Measurements from ENCODE around the gene COG6.

Gene COG6

DNA sequence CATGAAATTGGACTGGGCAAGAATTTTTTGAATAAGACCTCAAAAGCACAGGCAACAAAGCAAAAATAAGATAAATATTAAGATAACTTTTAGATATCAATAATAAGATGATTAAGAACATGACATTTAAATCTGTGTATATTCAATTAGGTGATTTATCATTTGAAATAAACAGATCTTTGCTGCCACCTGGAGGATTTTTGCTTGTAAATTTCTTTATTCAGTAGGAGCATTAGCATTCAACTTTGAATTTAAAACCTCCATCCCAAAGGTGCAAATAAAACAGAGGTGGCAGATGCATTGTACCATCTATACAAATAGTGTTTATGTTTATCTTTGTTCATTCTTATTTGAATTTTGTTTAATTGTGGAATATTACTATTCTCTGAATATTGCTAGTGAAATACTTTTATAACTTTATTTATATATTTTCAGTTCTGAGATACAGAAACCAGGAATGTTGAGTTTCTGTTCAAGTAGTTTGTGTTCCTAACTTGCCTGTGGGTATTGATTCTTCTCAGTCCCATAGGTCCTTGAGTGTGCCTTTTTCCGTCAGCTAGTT, 20.9 kb downstream of the COG6 start:
- DNase-seq (ENCODE audit: extremely low read depth in 1 of 2, low read depth in 1 of 2) = no peak

DNA sequence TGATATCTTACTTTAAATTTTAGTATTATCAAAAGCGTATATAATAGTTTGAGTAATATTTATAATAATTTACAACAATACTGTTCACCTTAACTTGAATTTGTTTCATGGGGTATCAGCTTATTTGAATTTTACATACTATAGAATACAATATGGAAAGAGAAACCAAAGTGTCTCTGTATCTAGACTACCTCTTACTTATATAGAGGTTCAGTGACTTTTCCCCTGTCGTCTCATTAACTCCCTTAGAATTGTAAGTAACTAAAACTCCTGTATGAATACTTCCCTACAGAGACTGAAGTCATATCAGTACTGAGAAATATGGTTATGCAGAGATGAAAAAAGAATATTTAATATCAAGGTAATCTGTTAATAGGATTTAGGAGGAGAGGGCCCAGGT, 26.8 kb downstream of the COG6 start:
- DNase-seq (ENCODE audit: extremely low read depth in 1 of 2, low read depth in 1 of 2) = no peak

DNA sequence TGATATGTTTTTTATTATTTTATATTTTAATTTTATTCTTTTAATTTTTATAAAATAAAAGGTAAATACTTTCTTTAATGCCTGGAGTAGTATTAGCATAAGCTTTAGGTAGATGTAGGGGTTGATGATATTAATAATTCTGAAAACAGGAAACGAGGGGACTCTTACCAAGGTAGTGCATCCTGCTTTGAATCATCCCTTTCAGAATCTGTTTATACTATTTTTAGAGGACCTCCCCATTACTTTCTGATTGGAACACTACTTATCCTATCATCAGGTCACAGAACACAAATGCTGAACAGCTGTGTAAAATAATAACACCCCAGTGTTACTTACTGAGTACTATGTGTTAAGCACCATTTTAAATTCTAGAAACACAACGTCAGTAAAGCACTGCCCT, 27.3 kb downstream of the COG6 start:
- no peak for DNase-seq (ENCODE audit: extremely low read depth in 1 of 2, low read depth in 1 of 2)

DNA sequence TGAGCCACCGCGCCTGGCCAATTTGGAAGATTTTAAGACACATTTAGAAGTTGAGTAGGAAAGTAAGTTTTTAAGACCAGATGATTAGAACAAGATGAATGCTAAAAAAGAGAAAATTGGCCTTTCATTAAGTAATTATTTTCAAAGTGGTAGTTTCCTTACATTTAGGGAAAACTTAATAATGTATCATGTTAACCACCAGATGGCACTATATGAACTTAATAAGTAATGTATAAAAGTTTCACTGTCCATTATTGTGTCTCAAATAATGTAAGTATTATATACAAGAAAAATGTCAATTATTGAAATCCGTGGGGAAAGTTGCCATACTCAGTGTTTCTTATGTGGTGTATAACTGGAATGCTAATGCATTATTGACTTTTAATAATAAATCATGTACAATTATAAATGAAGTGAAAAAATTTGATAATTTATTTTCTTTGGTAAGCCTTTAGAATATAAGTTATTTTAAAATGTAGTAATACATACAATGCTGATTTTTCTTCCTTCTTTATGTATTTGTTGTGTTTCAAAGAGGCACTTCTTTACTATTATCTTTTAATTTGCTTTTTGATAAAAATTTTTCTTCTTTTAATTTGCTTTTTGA, 29.2 kb downstream of the COG6 start:
- no peak for DNase-seq (ENCODE audit: extremely low read depth in 1 of 2, low read depth in 1 of 2)

DNA sequence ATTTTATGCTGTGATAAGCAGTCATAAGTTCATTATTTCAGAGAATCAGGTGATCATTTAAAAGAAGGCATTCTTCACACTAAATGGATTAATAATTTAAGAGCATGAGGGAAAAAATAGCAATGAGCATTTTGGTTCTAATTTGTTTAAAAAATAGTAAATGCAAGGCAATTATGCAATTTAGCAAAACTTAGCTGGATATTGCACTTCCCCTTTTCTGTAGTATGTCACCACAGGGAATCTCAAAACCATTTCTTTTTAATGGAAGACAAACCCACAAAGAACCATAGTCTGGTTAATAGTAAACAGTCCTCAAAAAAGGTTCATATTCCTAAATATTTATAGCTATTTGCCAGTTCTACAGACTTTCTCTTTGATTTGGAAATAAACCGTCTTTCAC, 30.2 kb downstream of the COG6 start:
- DNase-seq (ENCODE audit: extremely low read depth in 1 of 2, low read depth in 1 of 2) = no peak

DNA sequence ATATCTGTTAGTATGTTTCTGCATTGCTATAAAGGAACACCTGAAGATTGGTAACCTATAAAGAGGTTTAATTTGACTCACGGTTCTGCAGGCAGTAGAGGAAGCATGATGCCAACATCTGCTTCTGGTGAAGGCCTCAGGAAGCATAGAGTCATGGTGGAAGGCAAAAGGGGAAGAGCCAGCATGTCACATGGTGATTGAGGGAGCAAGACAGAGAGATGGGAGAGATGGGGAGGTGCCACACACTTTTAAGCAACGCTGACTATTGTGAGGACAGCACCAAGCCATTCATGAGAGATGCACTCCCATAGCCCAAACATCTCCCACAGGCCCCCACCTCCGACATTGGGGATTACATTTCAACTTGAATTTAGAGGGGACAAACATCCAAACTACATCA, 32.8 kb downstream of the COG6 start:
- DNase-seq (ENCODE audit: extremely low read depth in 1 of 2, low read depth in 1 of 2) = no peak

DNA sequence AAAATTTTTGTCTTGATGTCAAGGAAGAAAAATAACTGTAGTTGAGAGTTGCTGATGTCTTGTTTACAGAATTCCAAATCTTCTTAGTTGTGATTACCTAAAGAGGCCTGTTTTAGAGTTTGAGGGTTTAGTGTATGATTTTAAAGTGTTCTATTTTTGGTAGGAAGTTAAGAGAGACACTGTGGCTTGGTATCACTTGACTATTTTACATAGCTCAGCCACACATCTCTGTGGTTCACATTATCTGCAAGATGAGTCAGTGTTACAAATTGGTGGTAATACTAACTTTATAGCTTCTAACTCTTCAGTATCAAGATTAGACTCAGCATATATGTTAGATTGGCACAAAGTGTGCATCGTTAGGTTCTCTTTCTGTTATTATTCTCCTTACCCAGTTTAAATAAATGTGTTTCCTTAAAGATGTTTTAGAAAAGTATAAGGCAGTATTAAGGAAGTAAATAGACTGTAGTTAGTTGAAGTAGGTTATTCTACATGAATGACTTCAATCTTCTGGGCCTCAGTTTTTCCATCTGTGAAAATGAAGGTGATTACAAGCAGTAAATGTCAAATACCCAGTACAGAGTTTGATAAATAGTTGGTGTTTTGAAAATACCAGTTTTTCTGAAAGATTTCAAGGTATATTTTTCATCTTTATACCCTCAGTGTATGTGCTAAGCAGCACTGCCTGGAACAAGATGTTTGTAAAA, 33.4 kb downstream of the COG6 start:
- no peak for DNase-seq (ENCODE audit: extremely low read depth in 1 of 2, low read depth in 1 of 2)

DNA sequence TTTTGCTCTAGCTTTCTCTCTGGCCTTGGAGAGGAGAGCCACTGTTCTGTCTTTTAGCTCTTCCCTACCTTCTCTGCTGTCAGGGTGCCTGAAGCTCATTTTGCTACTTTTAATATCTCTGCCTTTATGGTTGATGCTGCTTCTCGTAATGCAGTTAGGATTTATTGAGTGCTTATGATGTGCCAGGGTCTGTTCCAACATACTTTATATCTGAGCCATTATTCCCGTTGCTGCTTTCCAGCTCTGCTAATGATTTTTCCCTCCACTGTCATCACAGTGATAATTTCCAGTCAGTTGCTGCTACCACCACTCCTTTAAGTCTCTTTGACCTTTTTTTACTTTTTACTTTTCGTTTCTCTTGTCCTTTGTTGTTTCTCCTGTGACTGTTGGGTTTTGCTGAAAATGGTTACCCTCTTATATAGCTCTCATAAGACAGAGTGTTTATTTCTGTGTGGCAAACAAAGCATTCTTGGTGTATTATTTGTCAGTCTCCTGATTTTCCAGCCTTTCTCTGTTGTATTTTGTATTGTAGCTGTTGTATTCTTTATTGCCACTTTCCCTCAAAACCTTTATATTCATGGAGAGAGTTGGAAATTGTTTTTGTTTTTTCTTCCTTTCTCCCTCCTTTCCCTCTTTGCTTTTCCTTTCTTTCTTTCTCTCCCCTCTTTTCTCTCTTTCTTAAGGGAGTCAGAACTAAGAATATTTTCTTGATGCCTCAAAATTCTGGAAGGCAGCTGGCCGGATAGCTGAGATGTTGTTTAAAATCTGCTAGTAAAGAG, 37.4 kb downstream of the COG6 start:
- no peak for DNase-seq (ENCODE audit: extremely low read depth in 1 of 2, low read depth in 1 of 2)

DNA sequence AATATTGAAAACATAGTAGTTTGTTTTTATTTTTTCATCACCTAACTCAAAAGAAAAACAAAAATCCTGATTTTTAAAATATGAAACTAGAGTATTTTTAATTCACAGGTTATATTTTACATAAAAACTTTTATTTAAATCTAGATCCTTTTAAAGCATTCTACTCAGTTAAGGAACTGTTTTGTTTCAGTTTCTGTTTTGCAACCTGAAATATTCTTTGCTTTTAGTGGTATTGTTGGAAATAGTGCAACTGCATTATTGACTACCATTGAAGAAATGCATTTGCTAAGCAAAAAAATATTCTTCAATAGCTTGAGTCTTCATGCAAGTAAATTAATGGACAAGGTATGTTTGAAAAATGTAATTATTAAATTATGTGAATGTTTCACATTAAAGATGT, 43.8 kb downstream of the COG6 start:
- no peak for DNase-seq (ENCODE audit: extremely low read depth in 1 of 2, low read depth in 1 of 2)

DNA sequence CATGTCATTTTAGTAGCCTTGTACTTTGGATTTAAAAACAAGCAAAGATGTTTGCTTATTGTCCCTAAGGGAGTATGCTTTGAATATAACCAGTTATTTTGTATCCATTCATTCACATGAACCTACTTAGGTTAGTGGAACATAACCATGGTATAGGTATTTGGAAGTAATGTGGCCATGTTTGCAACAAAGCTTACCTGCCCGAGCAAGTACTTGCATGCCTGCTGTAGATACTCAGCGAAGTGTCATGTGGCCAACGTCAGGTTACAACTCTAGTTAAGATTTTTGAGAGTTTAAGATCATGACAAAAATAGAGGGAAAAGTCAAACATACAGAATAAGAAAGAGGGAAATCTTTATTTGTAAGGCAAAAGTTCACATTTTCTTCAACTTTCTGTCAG, 57.2 kb downstream of the COG6 start:
- DNase-seq (ENCODE audit: extremely low read depth in 1 of 2, low read depth in 1 of 2) = no peak

DNA sequence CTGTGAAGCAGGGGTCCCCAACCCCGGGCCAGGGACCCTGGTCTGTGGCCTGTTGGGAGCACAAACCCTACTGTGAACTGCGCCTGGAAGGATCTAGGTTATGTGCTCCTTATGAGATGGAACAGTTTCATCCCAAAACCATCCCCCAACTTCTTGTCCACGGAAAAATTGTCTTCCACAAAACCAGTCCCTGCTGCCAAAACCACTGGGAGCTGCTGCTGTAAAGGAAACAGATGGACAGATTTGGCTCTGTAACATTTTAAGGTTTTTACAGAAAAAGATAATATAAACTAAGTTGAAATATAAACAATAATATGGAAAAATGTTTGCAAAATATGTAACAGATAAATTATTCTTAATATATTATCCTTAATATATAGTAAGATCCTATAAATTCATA, 73.7 kb downstream of the COG6 start:
- no peak for DNase-seq (ENCODE audit: extremely low read depth in 1 of 2, low read depth in 1 of 2)

DNA sequence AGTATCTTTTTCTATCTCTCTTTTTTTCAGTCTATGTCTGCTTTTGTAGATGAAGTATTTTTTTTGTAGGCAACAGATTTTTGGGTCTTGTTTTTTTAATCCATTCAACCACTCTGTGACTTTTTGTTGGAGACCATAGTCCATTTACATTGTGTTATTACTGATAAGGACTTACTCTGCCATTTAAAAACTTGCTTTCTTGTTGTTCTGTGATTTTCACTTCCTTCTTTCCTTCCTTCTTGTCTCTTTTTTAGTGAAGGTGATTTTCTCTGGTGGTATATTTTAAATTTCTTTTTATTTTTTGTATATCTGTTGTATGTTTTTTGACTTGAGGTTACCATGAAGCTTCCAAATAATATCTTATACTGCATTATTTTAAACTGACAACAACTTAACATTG, 79.5 kb downstream of the COG6 start:
- no peak for DNase-seq (ENCODE audit: extremely low read depth in 1 of 2, low read depth in 1 of 2)

DNA sequence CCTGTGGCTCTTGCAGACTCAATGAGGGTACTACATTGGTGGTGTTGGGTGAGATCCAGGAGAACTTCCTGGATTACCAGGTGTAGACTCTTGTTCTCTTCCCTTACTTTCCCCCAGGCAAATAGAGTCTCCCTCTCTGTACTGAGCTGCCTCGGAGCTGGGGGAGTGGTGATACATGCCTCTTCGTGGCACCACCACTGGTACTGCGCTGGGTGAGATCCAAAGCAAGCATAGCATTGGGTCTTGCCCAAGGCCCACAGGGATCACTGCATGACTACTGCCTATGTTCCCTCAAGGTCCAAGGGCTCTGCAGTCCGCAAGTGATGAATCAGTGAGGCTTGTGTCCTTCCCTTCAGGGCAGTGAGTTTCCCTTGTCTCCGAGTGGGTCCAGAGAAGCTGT, 81.6 kb downstream of the COG6 start:
- DNase-seq (ENCODE audit: extremely low read depth in 1 of 2, low read depth in 1 of 2) = no peak

DNA sequence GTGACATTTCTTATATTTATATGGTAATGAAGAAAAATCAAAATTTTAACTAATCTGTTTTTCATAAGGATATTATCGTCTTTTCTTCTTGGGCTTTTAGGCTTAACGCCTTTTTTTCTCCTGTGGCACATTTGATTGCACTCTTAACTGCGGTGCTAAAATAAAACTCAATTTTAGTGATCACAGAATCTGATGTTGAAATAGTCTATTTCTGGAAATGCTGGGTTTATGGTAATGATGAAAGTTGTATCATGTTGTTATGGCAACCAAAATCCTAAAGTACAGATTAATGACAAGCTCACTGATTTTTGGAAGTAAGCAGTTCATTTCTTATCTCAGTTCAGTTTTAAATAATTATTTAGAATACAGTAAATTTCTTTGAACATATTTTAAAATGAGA, 85.3 kb downstream of the COG6 start:
- DNase-seq (ENCODE audit: extremely low read depth in 1 of 2, low read depth in 1 of 2) = no peak

DNA sequence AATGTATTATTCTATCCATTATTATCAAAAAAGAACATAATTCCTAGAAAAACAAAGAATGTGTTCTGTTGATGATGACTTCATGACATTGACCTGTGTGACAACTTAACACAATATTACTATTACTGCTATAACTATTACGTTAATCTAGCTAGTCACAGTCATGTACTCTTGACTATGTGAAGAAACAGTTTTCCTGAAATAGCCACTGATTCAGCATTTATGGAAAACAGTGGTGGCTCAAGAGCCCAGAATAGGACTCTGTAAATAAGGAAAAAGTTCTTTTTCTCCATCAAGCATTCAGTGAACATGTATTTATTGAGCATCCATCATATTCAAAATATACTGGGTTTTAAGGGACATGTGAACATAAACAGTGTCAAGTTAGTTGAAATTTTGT, 93.5 kb downstream of the COG6 start:
- no peak for DNase-seq (ENCODE audit: extremely low read depth in 1 of 2, low read depth in 1 of 2)

DNA sequence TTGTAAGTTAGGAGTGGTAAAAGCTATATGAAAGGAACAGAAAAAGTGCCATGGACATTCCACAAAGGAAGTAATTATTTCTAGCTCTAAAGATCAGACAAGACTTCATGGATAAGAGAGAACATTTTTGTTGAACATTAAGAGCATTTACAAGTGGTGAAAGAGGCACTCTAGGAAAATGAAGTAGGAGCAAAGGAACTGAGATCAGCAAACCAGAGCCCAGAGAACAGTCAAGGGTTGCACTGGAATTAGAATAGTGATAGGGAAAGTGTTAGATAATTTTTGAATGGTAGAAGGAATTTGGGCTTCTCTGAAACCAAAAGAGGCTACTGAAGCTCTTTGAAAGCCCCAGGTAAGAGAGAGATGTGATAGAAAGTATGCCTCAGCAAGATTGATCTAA, 94.1 kb downstream of the COG6 start:
- DNase-seq (ENCODE audit: extremely low read depth in 1 of 2, low read depth in 1 of 2) = no peak

DNA sequence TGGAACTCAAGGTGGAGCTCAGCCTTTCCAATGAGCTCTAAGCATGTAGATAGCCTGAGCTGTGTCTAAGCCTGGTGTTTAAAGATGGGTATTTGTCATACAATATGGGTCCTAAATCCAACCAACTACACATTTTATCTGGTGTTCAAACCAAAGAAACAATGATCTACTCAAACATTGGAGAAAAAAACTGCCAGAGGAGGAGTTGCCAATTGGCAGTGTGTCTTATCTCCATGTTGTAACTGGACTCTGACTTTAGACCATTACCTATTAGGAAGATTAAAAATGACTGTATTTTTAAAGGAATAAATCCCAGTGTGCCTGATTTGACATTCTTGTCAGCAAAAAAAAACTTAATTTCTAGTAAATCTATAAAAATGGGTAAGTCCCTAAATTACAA, 96.3 kb downstream of the COG6 start:
- DNase-seq (ENCODE audit: extremely low read depth in 1 of 2, low read depth in 1 of 2) = no peak

DNA sequence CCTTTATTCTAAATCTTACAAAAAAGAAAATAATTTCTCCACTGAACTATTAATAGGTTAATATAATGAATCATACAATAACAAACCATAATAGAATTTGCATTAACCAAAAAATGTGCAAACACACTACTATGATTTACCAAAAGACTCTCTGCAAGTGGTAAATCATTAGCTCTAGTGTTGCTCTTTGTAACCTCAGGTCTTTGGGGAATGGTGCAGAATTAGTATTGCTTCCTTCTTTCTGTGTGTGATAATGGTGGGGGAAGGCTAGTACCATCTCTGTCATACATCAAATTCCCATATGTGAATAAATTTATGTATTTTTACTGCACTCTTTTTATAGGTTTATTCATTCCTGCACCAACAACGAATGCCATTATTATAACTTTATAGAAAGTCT, 105.1 kb downstream of the COG6 start:
- DNase-seq (ENCODE audit: extremely low read depth in 1 of 2, low read depth in 1 of 2) = no peak

DNA sequence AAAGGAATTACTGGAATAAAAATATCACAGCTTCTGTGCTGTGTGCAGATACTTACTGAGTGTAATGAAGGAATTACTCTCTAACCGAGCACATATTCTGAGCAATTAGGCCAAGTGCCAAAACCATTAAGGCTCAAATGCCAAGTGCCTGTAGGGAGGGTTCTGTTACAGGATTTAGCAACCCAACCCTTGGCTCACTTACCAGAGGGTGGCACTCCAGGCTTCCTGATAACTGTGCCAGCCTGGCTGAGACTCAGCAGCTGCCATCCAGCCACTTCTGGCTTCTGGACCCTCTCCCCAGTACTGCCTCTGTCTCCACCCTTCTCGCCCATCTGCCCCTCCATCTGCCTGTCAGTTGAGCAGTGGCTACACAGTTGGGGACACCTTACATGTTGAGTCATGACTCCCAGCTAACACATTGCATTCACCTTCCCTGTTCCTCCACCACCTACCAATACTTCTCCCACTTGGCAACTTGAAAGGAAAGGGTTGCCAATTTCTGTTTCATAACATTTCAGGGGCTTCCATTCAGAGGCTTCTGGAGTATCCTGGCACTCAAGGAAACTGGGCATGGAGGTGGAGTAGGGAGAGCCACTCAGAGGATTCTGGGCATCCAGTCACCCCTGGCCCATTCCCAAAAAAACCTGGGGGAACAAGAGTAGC, 110.5 kb downstream of the COG6 start:
- no peak for DNase-seq (ENCODE audit: extremely low read depth in 1 of 2, low read depth in 1 of 2)

DNA sequence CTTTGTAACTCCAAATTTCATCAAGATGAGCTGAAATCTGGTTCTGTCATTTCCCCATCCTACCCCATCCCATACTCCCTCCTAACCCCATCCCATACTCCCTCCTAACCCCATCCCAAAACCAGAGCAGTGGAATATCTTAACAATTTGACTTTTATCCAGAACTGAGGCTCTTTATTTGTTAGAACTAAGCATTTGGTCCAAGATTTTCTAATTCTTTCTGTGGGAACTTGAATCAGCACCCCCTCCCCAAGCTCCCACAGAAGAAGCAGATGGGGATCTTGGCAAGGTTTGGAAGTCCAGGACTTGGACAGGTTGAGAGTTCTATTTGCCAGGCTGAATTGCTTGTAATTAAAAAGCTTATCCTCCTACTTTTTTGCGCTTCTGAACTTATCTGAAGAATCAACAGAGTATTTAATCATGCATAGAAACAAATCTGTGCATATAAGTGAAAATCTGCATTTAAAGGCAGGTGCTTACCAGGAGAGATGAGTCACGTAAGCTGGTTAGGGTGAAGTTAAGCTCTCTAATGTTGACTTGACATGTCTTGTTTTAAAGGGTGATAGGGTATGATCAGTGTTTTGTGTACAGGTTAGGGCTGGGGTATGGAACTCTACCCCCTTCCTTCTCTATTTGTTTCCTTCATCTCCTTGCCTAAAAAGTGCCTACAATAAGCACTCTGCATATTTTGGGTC, 111.1 kb downstream of the COG6 start:
- no peak for DNase-seq (ENCODE audit: extremely low read depth in 1 of 2, low read depth in 1 of 2)
